ENCODE measurements around the gene PLCD3.

Gene PLCD3

GRCh38 chr17:45093444-45094110 lies 38.7 kb downstream of the PLCD3 start:
- DNase-seq (ENCODE audit: low spot score) (no peak), ATAC-seq (ENCODE audit: low read depth) (no peak)
- Histone ChIP-seq H3K27me3 (ENCODE audit: insufficient read depth, poor library complexity, severe bottlenecking) (no peaks in the 10 kb centered on the region), H3K36me3 (ENCODE audit: low read depth) (peaks cover 91% of the 10 kb centered on the region), H3K27ac (ENCODE audit: poor library complexity, severe bottlenecking) (peak overlapping the region; percentile 81), H3K4me3 (ENCODE audit: severe bottlenecking) (no peak overlapping the region), H3K9me3 (ENCODE audit: severe bottlenecking) (no peaks in the 10 kb centered on the region), H3K4me1 (ENCODE audit: insufficient read depth, poor library complexity, severe bottlenecking) (peaks cover 17% of the 10 kb centered on the region)
- TF ChIP-seq, protein P1, sequence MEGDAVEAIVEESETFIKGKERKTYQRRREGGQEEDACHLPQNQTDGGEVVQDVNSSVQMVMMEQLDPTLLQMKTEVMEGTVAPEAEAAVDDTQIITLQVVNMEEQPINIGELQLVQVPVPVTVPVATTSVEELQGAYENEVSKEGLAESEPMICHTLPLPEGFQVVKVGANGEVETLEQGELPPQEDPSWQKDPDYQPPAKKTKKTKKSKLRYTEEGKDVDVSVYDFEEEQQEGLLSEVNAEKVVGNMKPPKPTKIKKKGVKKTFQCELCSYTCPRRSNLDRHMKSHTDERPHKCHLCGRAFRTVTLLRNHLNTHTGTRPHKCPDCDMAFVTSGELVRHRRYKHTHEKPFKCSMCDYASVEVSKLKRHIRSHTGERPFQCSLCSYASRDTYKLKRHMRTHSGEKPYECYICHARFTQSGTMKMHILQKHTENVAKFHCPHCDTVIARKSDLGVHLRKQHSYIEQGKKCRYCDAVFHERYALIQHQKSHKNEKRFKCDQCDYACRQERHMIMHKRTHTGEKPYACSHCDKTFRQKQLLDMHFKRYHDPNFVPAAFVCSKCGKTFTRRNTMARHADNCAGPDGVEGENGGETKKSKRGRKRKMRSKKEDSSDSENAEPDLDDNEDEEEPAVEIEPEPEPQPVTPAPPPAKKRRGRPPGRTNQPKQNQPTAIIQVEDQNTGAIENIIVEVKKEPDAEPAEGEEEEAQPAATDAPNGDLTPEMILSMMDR (IDR thresholded peaks at IDR 0.05; ENCODE audit: poor library complexity, severe bottlenecking): no peak

DNA sequence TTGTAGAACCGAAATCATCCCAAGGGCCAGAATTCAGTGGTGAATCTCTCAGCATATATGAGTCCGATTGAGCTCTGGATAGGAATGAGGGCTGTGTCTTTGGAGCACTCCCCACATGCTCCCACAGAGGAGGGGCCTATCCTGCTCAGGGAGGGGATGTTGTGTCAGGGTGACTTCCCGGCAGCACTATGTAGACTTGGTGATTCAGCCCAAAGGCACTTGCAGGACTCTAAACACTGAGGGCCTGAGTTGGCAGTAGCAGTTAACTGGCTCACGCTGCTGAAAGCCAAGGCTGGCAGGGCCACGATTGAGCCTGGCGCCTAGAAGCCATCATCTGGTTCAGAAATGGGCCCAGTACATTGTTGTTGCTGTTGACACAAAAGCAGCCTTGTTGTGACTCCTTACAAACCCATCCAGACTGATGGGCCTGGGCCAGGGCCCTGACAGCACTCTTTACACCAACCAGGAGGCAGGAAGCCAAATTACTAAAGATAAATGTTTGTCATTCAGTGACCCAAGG lies 39.3 kb downstream of the PLCD3 start:
- Histone ChIP-seq H3K27me3 (ENCODE audit: insufficient read depth, poor library complexity, severe bottlenecking) (no peaks in the 10 kb centered on the region), H3K4me3 (ENCODE audit: severe bottlenecking) (no peak overlapping the region), H3K36me3 (ENCODE audit: low read depth) (peaks cover 91% of the 10 kb centered on the region), H3K9me3 (ENCODE audit: severe bottlenecking) (no peaks in the 10 kb centered on the region), H3K4me1 (ENCODE audit: insufficient read depth, poor library complexity, severe bottlenecking) (peaks cover 17% of the 10 kb centered on the region), H3K27ac (ENCODE audit: poor library complexity, severe bottlenecking) (peak overlapping the region; percentile 81)
- peak; percentile 100 for ATAC-seq (ENCODE audit: low read depth)
- DNase-seq (ENCODE audit: low spot score): peak; percentile 94
- TF ChIP-seq, protein P1 (IDR thresholded peaks at IDR 0.05; ENCODE audit: poor library complexity, severe bottlenecking): no peak

DNA sequence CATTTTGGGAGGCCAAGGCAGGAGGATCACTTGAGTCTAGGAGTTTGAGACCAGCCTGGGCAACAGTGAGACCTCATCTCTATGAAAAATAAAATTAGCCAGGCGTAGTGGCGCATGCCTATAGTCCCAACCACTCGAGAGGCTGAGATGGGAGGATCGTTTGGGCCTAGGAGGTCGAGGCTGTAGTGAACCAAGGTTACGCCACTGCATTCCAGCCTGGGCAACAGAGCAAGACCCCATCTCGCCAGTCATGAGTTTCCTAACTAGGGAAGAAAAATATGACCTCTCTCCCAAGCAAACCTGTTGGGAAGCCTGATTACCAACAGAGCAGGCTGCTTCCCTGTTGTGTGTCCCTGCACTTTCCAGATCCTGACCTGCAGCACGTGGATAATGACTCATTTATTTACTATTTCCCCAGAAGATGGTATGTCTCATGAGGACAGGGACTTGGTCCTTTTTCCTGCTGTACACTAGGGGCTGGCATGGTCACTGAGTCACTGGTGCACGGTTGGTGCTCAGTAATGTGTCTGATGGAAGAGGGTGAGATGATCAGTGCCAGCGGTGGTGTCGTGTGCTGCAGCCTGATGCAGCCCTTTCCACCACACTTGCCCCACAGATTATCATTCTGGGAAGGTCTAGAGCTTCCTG lies 40.4 kb downstream of the PLCD3 start:
- ATAC-seq (ENCODE audit: low read depth) (no peak), DNase-seq (ENCODE audit: low spot score) (no peak)
- Histone ChIP-seq H3K9me3 (ENCODE audit: severe bottlenecking) (no peaks in the 10 kb centered on the region), H3K27me3 (ENCODE audit: insufficient read depth, poor library complexity, severe bottlenecking) (no peaks in the 10 kb centered on the region), H3K27ac (ENCODE audit: poor library complexity, severe bottlenecking) (peak overlapping the region; percentile 81), H3K4me3 (ENCODE audit: severe bottlenecking) (no peak overlapping the region), H3K4me1 (ENCODE audit: insufficient read depth, poor library complexity, severe bottlenecking) (peaks cover 17% of the 10 kb centered on the region), H3K36me3 (ENCODE audit: low read depth) (peaks cover 91% of the 10 kb centered on the region)
- TF ChIP-seq, protein P1 (IDR thresholded peaks at IDR 0.05; ENCODE audit: poor library complexity, severe bottlenecking): no peak

DNA sequence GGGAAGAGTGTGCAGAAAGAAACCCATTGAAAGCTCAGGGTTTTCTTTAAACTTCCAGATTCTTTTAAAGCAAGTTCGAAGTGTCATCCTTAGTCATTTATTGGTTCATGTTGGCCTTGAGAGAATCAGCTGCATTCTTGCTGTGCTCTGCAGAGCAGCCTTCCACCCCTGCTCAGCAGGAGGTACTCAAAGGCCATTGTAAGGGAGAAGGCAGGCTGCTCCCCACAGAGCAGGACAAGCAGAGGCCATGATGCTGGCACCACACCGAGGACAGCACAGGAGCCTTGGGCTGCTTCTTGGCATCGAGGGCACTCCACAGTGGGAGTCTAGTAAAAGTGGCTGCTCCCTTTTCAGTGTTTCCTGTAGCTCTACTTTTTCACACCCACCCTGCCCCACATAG lies 41.6 kb downstream of the PLCD3 start:
- TF ChIP-seq, protein P1 (IDR thresholded peaks at IDR 0.05; ENCODE audit: poor library complexity, severe bottlenecking): no peak
- ATAC-seq (ENCODE audit: low read depth) (no peak), DNase-seq (ENCODE audit: low spot score) (no peak)
- Histone ChIP-seq H3K4me3 (ENCODE audit: severe bottlenecking) (no peak overlapping the region), H3K9me3 (ENCODE audit: severe bottlenecking) (no peaks in the 10 kb centered on the region), H3K27me3 (ENCODE audit: insufficient read depth, poor library complexity, severe bottlenecking) (no peaks in the 10 kb centered on the region), H3K27ac (ENCODE audit: poor library complexity, severe bottlenecking) (no peak overlapping the region), H3K36me3 (ENCODE audit: low read depth) (peaks cover 91% of the 10 kb centered on the region), H3K4me1 (ENCODE audit: insufficient read depth, poor library complexity, severe bottlenecking) (peaks cover 17% of the 10 kb centered on the region)

DNA sequence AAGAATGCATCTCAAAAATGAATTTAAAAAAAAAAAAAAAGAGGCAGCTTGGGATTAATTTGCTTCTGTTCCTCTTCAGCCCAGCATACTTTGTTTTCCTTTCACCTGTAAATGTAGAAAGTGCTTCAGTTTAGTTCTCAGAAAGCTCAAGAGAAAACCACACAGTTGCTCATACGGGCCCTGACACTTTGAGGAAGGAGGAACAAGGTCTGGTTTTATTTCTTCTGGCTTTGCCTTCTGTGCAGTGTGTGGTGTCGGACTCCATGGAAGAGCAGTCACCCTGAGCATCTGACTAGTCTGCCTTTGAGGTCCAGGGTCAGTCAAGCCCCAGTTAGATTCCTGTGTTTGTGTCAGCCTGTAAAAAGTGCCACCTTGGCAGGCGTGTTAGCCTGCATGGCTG lies 43.6 kb downstream of the PLCD3 start:
- H3K4me1 ChIP-seq (ENCODE audit: insufficient read depth, poor library complexity, severe bottlenecking): peaks cover 17% of the 10 kb centered on the region
- ATAC-seq (ENCODE audit: low read depth) (no peak), DNase-seq (ENCODE audit: low spot score) (no peak)
- H3K4me3 ChIP-seq (ENCODE audit: severe bottlenecking): no peak overlapping the region
- TF ChIP-seq, protein P1 (IDR thresholded peaks at IDR 0.05; ENCODE audit: poor library complexity, severe bottlenecking): no peak
- H3K27me3 ChIP-seq (ENCODE audit: insufficient read depth, poor library complexity, severe bottlenecking): no peaks in the 10 kb centered on the region
- peaks cover 92% of the 10 kb centered on the region for H3K36me3 ChIP-seq (ENCODE audit: low read depth)
- H3K27ac ChIP-seq (ENCODE audit: poor library complexity, severe bottlenecking): no peak overlapping the region
- H3K9me3 ChIP-seq (ENCODE audit: severe bottlenecking): no peaks in the 10 kb centered on the region

Measured in RWPE2 (cell line).